ENCODE results near the gene BTBD19.
"Not testable (repeated sequence)": the region's sequence is repeated elsewhere in the genome, so short reads cannot be mapped to it uniquely, and the experiment has no call there.

The BTBD19 gene

GRCh38 chr1:44810101-44810761 is 1.9 kb downstream of the BTBD19 start:
- no peak for DNase-seq

DNA sequence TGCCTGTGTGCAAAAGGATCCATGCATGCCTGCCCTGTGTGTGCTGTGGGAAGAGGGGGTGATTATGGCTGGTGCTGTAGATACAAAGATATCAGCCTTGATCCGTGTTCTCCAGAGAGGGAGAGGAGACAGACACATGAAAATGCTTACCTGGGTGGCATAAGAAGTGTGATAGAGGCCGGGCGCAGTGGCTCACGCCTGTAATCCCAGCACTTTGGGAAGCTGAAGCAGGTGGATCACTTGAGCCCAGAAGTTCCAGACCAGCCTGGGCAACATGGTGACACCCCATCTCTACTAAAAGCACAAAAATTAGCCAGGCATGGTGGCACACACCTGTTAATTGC is 2.4 kb downstream of the BTBD19 start:
- DNase-seq: not testable (repeated sequence)

GRCh38 chr1:44811234-44811633 is 2.9 kb downstream of the BTBD19 start:
- DNase-seq: no peak

- no peak for DNase-seq
Measured at GRCh38 chr1:44812822-44813543, 4.7 kb downstream of the BTBD19 start.

DNA sequence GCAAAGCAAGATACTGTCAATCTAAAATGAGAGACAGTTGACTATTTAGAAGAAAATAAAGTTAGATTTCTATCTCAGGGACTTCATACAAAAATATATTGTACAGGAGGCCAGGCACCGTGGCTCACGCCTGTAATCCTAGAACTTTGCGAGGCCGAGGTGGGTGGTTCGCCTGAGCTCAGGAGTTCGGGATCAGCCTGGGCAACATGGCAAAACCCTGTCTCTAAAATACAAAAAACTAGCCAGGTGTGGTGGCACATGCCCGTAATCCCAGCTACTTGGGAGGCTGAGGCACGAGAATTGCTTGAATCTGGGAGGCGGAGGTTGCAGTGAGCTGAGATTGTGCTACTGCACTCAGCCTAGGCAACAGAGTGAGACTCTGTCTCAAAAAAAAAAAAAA is 7.6 kb downstream of the BTBD19 start:
- DNase-seq: not testable (repeated sequence)

- DNase-seq: no peak
Measured at GRCh38 chr1:44817307-44817706, 9.0 kb downstream of the BTBD19 start.

- DNase-seq: no peak
Measured at GRCh38 chr1:44817771-44818495, 9.6 kb downstream of the BTBD19 start.

DNA sequence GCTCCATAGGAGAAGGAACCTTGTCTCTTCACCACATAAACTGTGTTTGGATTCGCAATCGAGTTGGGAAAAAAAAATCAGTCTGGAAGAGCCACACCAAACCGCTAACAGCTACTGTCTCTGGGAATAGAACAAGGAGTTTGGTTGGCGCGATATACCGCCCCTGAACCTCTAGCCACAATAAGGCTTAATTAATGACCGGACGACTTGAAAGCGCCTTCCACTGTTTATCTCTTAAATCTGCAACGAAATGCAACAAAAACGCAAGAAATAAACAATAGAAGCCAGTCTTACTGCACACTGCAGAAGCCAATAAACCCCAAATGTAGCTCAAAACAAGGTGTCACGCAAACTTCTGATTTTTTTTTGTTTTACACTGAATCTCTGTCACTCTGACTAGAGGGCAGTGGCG is 10.9 kb downstream of the BTBD19 start:
- DNase-seq: no peak

GRCh38 chr1:44819608-44820327 is 11.4 kb downstream of the BTBD19 start:
- DNase-seq: peak; percentile 98

- DNase-seq: no peak
Measured at GRCh38 chr1:44820328-44821239, 12.3 kb downstream of the BTBD19 start.

- DNase-seq: no peak
Measured at GRCh38 chr1:44821240-44821715, 13.0 kb downstream of the BTBD19 start.

- DNase-seq: no peak
Measured at GRCh38 chr1:44822131-44822701, 13.9 kb downstream of the BTBD19 start.

DNA sequence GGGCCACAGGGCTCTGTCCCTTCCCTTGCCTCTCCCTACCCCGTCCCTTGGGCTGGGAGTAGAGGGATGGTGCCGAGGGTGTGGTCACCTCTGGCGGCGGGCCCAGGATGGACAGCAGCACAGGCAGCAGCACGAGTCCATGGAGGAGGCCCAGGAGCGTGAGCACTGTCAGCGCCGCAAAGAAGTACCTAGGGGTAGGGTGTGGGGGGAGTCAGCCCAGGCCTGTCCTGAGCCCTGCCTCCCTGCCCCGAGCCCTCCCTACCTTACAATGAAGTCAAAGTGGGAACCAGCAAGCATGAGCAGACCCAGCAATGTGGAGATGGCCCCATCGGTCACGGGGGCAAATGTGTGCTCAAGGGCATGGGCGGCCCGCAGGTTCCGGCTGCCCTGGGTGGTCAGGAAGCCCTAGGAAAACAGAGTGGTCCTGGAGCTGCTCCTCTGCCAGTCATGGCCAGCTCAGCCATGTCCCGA is 14.7 kb downstream of the BTBD19 start:
- no peak for DNase-seq

GRCh38 chr1:44824392-44824791 is 16.1 kb downstream of the BTBD19 start:
- not testable (repeated sequence) for DNase-seq

GRCh38 chr1:44826375-44827196 is 18.3 kb downstream of the BTBD19 start:
- no peak for DNase-seq

GRCh38 chr1:44827197-44828002 is 19.1 kb downstream of the BTBD19 start:
- no peak for DNase-seq

- no peak for DNase-seq
Measured at GRCh38 chr1:44828003-44828651, 19.8 kb downstream of the BTBD19 start.

- no peak for DNase-seq
Measured at GRCh38 chr1:44828841-44829440, 20.6 kb downstream of the BTBD19 start.

All from fibroblast of skin of right biceps (primary cell).